Esophagus muscularis mucosa (tissue), 4 donors: ENCODE results near the gene TRIM71. TPM values are rescaled to one million over a fixed set of nuclear protein-coding genes. Genes with fewer than 3 reads are reported as not detected.
"Not testable (repeated sequence)": the region's sequence is repeated elsewhere in the genome, so short reads cannot be mapped to it uniquely, and the experiment has no call there.

Source experiments
- DNase-seq: peaks from one replicate; pipeline ENCODE4 v3.0.0-alpha.2; 2017; ENCODE audit errors: extremely low spot score
- H3K27ac ChIP-seq, 4 donors: fragments of 200-600 bp; sonication (generic); replicated peaks in 1 of 4; 1 replicate in 3 of 4; 2 replicates in 1 of 4; pipeline ENCODE4 v1.5.1; 2016 to 2019; ENCODE audit warnings: mild to moderate bottlenecking in 1 of 4
- H3K27me3 ChIP-seq, 4 donors: fragments of 200-600 bp; sonication (generic); one replicate each; pipeline versions ENCODE4 v1.5.1 to v1.6.0; 2016 to 2019
- H3K36me3 ChIP-seq, 4 donors: fragments of 200-600 bp; sonication (generic); one replicate each; pipeline ENCODE4 v1.5.1; 2016 to 2019
- H3K4me1 ChIP-seq, 4 donors: fragments of 200-600 bp; sonication (generic); one replicate each; pipeline ENCODE4 v1.5.1; 2016 to 2019
- H3K4me3 ChIP-seq, 4 donors: fragments of 200-600 bp; sonication (generic); 1 replicate in 2 of 4; 2 replicates in 2 of 4; pipeline ENCODE4 v1.5.1; 2016 to 2019; ENCODE audit warnings: mild to moderate bottlenecking in 4 of 4, moderate library complexity in 1 of 4
- H3K9me3 ChIP-seq, 4 donors: fragments of 200-600 bp; sonication (generic); 1 replicate in 3 of 4; 2 replicates in 1 of 4; pipeline ENCODE4 v1.5.1; 2016 to 2019
- CTCF ChIP-seq, 3 experiments: fragments of 200-600 bp in 2 of 3; fragments of 450-650 bp in 1 of 3; sonication (generic) in 2 of 3; IDR thresholded peaks; one replicate each; pipeline ENCODE4 v1.5.1; 2017 to 2019; ENCODE audit warnings: antibody characterized with exemption in 3 of 3, mild to moderate bottlenecking in 2 of 3, moderate library complexity in 1 of 3
- EP300 ChIP-seq: sonication (generic); formaldehyde crosslinking; IDR thresholded peaks from one replicate; pipeline ENCODE4 v1.6.1; 2017; ENCODE audit warnings: antibody characterized with exemption
- POLR2A ChIP-seq: fragments of 450-650 bp; IDR thresholded peaks from one replicate; pipeline ENCODE4 v1.6.1; 2017; ENCODE audit warnings: antibody characterized with exemption, moderate library complexity, mild to moderate bottlenecking, low read depth
- POLR2AphosphoS5 ChIP-seq, 2 donors: sonication (generic); formaldehyde crosslinking; IDR thresholded peaks; one replicate each; pipeline ENCODE4 v1.6.1; 2017; ENCODE audit warnings: antibody characterized with exemption in 2 of 2
- WGBS: methylation state at CpG from one replicate; pipeline ENCODE4 v1.1.5; 2018; 5-methylcytosine and 5-hydroxymethylcytosine counted together
- intact Hi-C: fragments of 100-400 bp; cut with DNase I; formaldehyde crosslinking; loops from one replicate; pipeline ENCODE4 v1.15.1; 2023
- total RNA-seq, 4 donors: library from RNA; depleted of rRNA; stranded (reverse); fragments of >200 nt; gene quantifications; one replicate each; pipeline versions ENCODE4 v1.1.0 to v1.2.1, GENCODE V29; 2016

Gene TRIM71
- total RNA-seq, 4 donors from 2014 or later: not detected

DNA sequence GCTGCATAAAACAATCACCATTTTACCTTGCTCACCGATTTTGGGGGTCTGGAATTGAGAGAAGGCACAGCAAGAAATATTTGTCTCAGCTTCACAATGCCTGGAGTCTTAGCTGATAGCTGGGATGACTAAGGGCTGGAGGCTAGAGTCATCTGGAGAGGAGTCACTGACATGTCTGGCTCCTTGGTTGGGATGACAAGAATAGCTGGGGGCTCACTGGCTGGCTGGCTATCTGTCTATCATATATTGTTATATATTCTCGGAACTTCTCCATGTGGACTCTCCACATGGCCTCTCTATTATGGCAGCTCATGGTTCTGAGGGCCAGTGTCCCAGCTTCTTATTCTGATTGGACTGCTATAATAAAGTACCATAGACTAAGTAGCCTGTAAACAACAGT is 20.0 kb upstream of the TRIM71 start:
- TF ChIP-seq EP300 (no peak), POLR2A (no peak), CTCF (IDR thresholded peaks at IDR 0.05) (no peak), POLR2AphosphoS5 (IDR thresholded peaks at IDR 0.05) (no peak)
- no peak for DNase-seq
- no peaks in the 10 kb centered on the region for H3K9me3 ChIP-seq
- WGBS: 74% methylated on average over 2 of the region's 2 CpGs
- H3K4me1 ChIP-seq: no peaks in the 10 kb centered on the region
- no peak overlapping the region for H3K27ac ChIP-seq
- no peaks in the 10 kb centered on the region for H3K36me3 ChIP-seq
- no peak overlapping the region for H3K4me3 ChIP-seq
- no peaks in the 10 kb centered on the region for H3K27me3 ChIP-seq
- intact Hi-C loops: no loop called here

DNA sequence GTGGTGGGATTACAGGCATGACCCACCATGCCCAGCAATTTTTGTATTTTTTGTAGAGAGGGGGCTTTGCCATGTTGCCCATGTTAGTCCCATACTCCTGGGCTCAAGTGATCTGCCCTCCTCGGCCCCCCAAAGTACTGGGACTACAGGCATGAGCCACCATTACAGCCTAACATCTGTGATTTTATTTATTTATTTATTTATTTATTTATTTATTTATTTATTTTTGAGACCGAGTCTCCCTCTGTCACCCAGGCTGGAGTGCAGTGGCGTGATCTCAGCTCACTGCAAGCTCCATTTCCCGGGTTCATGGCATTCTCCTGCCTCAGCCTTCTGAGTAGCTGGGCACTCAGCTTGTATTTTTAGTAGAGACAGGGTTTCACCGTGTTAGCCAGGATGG is 16.4 kb upstream of the TRIM71 start:
- H3K27me3 ChIP-seq, DNase-seq, H3K4me3 ChIP-seq, H3K4me1 ChIP-seq, H3K36me3 ChIP-seq, H3K27ac ChIP-seq, H3K9me3 ChIP-seq, intact Hi-C loops: not testable (repeated sequence)
- WGBS: 97% methylated on average over 5 of the region's 5 CpGs

- WGBS: 33% methylated on average over 2 of the region's 2 CpGs
- intact Hi-C loops: no loop called here
- H3K36me3 ChIP-seq: no peaks in the 10 kb centered on the region
- no peak for DNase-seq
- peaks cover 0 to 35% (median 20%) of the 10 kb centered on the region in 4 donors for H3K27me3 ChIP-seq
- no peak for TF ChIP-seq POLR2A
- TF ChIP-seq POLR2AphosphoS5 (IDR thresholded peaks at IDR 0.05): no peak
- no peak for TF ChIP-seq EP300
- TF ChIP-seq CTCF (IDR thresholded peaks at IDR 0.05): no peak
- H3K4me3 ChIP-seq: no peak overlapping the region
- H3K9me3 ChIP-seq: no peaks in the 10 kb centered on the region
- peaks cover 16 to 22% (median 21%) of the 10 kb centered on the region in 4 donors for H3K4me1 ChIP-seq
- H3K27ac ChIP-seq: no peak overlapping the region
Measured at GRCh38 chr3:32813180-32813579, 4.6 kb upstream of the TRIM71 start.

- intact Hi-C loops: no loop called here
- peaks cover 0 to 45% (median 29%) of the 10 kb centered on the region in 4 donors for H3K27me3 ChIP-seq
- WGBS: 76% methylated on average over 6 of the region's 6 CpGs
- DNase-seq: no peak
- TF ChIP-seq POLR2AphosphoS5 (IDR thresholded peaks at IDR 0.05): no peak
- TF ChIP-seq CTCF (IDR thresholded peaks at IDR 0.05): no peak
- no peak for TF ChIP-seq POLR2A
- TF ChIP-seq EP300: no peak
- H3K9me3 ChIP-seq: no peaks in the 10 kb centered on the region
- H3K4me3 ChIP-seq: no peak overlapping the region
- peaks cover 19 to 30% (median 29%) of the 10 kb centered on the region in 4 donors for H3K4me1 ChIP-seq
- H3K36me3 ChIP-seq: no peaks in the 10 kb centered on the region
- no peak overlapping the region for H3K27ac ChIP-seq
Measured at GRCh38 chr3:32814361-32814760, 3.4 kb upstream of the TRIM71 start.

DNA sequence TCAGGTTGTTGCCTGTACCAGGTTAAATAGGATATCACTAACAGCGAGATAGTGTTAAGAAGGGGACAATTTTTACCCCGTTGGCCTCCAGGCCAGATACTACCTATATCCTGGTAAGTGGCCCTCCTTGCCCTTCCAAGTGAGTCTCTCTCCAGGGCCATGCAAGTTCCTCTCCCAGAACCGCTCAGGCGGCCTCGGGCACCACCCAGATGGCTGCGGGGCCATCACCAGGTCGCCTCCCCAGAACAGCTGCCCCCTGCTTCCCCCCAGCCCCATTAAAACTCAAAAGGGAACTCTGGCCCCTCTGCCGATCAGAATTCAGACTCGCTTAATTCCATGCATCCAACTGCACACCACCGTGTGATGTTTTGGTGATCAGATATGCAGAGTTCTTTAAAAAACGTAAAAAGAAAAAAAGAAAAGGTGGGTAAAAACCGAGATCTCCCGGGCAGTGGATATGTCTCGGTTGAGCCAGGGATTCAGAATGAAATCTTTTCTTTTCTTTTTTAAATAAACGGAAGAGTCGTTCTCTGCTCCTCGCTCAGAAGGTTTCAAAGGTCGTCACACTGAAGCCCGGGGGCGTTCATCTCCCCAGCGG is 1.9 kb upstream of the TRIM71 start:
- no peak for DNase-seq
- peaks cover 0 to 60% (median 39%) of the 10 kb centered on the region in 4 donors for H3K27me3 ChIP-seq
- peaks cover 19 to 30% (median 29%) of the 10 kb centered on the region in 4 donors for H3K4me1 ChIP-seq
- no peaks in the 10 kb centered on the region for H3K36me3 ChIP-seq
- intact Hi-C loops: no loop called here
- no peak overlapping the region for H3K27ac ChIP-seq
- 31% methylated on average over 21 of the region's 21 CpGs for WGBS
- peak overlapping the region in 3 of 4 donors; percentile 47 to 55 (median 50) for H3K4me3 ChIP-seq
- H3K9me3 ChIP-seq: no peaks in the 10 kb centered on the region
- TF ChIP-seq POLR2A (no peak), CTCF (IDR thresholded peaks at IDR 0.05) (no peak), POLR2AphosphoS5 (IDR thresholded peaks at IDR 0.05) (no peak)
